HepG2 (cell line): ENCODE measurements around the gene MAP2K5. TPM values are rescaled to one million over a fixed set of nuclear protein-coding genes. Genes with fewer than 3 reads are reported as not detected.

Experiments used
- ARNT2 ChIP-seq: sonication (generic); formaldehyde crosslinking; IDR thresholded peaks from 2 replicates; pipeline ENCODE4 v1.8.0; 2022; ENCODE audit warnings: mild to moderate bottlenecking, low read depth, missing genetic modification reagents, moderate library complexity
- HOXA3 ChIP-seq: sonication (generic); formaldehyde crosslinking; IDR thresholded peaks from 2 replicates; pipeline ENCODE4 v1.5.0; 2020; ENCODE audit warnings: missing genetic modification reagents
- SYNCRIP ChIP-seq: fragments of 200-400 bp; formaldehyde crosslinking; IDR thresholded peaks from 2 replicates; pipeline ENCODE4 v1.6.1; 2018; ENCODE audit warnings: mild to moderate bottlenecking, low read depth, low read length; ENCODE audit not compliant: insufficient read depth
- ZNF205 ChIP-seq: IDR thresholded peaks from 2 replicates; pipeline ENCODE4 v1.6.1; 2018; ENCODE audit warnings: missing biosample characterization, missing genetic modification reagents
- ZNF256 ChIP-seq: sonication (generic); formaldehyde crosslinking; conservative IDR thresholded peaks from 2 replicates; pipeline ENCODE4 v1.4.0; 2020; ENCODE audit warnings: missing genetic modification reagents
- ZNF577 ChIP-seq: sonication (generic); formaldehyde crosslinking; IDR thresholded peaks from 2 replicates; pipeline ENCODE4 v1.4.0; 2020; ENCODE audit warnings: mild to moderate bottlenecking, low read depth, missing genetic modification reagents, borderline replicate concordance
- polyA plus RNA-seq, 8 experiments: library from polyadenylated mRNA; depleted of rRNA in 3 of 8; stranded (reverse) in 7 of 8; unstranded in 1 of 8; fragments of >200 nt; fragmentation: Illumina TruSeq in 4 of 8; extraction: Trizol in 4 of 8; gene quantifications; 2 replicates each; pipeline versions ENCODE4 v1.2.1 to v1.2.3, GENCODE V29; 2011 to 2016; ENCODE audit warnings: low read depth in 4 of 8, missing spikeins in 1 of 8, mixed read lengths in 1 of 8; ENCODE audit not compliant: insufficient read depth in 1 of 8
- total RNA-seq, 5 experiments: library from RNA; depleted of rRNA; stranded (reverse); fragments of >200 nt; fragmentation: Illumina TruSeq; extraction: Trizol; gene quantifications; 2 replicates each; pipeline ENCODE4 v1.2.3, GENCODE V29; 2016; ENCODE audit warnings: low read depth in 1 of 5
- TF ChIP-seq, protein P1 (sequence below): sonication (generic); formaldehyde crosslinking; IDR thresholded peaks from 2 replicates; pipeline ENCODE4 v1.5.1; 2020; ENCODE audit warnings: mild to moderate bottlenecking, missing genetic modification reagents, borderline replicate concordance
- TF ChIP-seq, protein P2 (sequence below): sonication (generic); formaldehyde crosslinking; IDR thresholded peaks from 2 replicates; pipeline ENCODE4 v1.8.0; 2022; ENCODE audit warnings: mild to moderate bottlenecking, missing genetic modification reagents
- TF ChIP-seq, protein P3 (sequence below), 2 experiments: fragments of 450-650 bp in 1 of 2; sonication (generic) in 1 of 2; formaldehyde crosslinking in 1 of 2; IDR thresholded peaks; 2 replicates each; pipeline versions ENCODE4 v1.6.1 to v1.8.0; 2016 to 2022; ENCODE audit warnings: antibody characterized with exemption in 1 of 2, mild to moderate bottlenecking in 1 of 2, missing genetic modification reagents in 1 of 2

Gene MAP2K5
- total and polyA plus RNA-seq, 2 of the 13 experiments (the other 11 are each of a cell fraction or from before 2014, with no cell fraction given): 4.0 to 4.3 TPM

DNA sequence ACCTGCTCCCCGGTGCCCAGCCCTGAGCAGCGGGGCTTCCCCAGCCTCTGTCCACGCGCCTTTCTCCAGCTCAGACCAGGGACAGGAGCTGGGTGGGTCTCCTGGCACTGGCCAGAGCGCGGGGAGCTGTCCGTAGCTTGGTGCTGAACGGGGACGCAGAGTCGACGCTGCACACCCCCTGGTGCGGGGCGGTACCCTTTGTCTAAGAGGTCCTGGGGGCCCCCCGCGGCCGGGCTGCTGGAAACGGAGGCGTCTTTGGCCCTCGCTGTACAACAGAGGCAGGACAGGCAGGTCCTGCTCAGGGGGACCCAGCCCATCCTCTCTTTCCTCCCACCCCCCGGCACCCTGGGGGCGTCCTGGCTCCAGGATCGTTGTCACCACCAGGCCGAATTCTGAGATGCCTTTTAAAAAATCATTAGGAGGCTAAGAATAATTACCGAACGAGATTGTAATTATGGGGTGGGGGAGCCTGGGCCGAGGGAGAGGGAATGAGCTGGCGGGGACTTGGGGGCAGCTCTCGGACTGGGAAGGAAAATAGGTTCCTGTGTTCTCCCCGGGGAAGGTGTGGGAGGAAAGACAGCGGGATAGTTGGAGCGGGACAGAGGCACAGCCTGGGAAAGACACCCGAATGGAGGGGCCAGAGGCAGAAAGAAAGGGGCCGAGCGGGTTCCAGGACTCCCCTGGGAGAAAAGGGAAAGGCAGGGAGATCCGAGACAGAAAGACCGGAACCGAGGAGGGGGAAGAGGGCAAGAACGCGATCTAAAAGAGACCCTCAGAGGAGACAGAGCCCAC lies 278.7 kb downstream of the MAP2K5 start (continued):
- TF ChIP-seq, protein P1, sequence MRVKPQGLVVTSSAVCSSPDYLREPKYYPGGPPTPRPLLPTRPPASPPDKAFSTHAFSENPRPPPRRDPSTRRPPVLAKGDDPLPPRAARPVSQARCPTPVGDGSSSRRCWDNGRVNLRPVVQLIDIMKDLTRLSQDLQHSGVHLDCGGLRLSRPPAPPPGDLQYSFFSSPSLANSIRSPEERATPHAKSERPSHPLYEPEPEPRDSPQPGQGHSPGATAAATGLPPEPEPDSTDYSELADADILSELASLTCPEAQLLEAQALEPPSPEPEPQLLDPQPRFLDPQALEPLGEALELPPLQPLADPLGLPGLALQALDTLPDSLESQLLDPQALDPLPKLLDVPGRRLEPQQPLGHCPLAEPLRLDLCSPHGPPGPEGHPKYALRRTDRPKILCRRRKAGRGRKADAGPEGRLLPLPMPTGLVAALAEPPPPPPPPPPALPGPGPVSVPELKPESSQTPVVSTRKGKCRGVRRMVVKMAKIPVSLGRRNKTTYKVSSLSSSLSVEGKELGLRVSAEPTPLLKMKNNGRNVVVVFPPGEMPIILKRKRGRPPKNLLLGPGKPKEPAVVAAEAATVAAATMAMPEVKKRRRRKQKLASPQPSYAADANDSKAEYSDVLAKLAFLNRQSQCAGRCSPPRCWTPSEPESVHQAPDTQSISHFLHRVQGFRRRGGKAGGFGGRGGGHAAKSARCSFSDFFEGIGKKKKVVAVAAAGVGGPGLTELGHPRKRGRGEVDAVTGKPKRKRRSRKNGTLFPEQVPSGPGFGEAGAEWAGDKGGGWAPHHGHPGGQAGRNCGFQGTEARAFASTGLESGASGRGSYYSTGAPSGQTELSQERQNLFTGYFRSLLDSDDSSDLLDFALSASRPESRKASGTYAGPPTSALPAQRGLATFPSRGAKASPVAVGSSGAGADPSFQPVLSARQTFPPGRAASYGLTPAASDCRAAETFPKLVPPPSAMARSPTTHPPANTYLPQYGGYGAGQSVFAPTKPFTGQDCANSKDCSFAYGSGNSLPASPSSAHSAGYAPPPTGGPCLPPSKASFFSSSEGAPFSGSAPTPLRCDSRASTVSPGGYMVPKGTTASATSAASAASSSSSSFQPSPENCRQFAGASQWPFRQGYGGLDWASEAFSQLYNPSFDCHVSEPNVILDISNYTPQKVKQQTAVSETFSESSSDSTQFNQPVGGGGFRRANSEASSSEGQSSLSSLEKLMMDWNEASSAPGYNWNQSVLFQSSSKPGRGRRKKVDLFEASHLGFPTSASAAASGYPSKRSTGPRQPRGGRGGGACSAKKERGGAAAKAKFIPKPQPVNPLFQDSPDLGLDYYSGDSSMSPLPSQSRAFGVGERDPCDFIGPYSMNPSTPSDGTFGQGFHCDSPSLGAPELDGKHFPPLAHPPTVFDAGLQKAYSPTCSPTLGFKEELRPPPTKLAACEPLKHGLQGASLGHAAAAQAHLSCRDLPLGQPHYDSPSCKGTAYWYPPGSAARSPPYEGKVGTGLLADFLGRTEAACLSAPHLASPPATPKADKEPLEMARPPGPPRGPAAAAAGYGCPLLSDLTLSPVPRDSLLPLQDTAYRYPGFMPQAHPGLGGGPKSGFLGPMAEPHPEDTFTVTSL (CRISPR knock-in tag): no peak
- TF ChIP-seq, protein P2, sequence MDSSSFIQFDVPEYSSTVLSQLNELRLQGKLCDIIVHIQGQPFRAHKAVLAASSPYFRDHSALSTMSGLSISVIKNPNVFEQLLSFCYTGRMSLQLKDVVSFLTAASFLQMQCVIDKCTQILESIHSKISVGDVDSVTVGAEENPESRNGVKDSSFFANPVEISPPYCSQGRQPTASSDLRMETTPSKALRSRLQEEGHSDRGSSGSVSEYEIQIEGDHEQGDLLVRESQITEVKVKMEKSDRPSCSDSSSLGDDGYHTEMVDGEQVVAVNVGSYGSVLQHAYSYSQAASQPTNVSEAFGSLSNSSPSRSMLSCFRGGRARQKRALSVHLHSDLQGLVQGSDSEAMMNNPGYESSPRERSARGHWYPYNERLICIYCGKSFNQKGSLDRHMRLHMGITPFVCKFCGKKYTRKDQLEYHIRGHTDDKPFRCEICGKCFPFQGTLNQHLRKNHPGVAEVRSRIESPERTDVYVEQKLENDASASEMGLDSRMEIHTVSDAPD (CRISPR knock-in tag): no peak
- TF ChIP-seq ZNF577 (no peak), ZNF205 (CRISPR knock-in tag) (no peak), ZNF256 (no peak), ARNT2 (CRISPR knock-in tag) (0 out of 2 replicates have a peak, but pooled peaks have one; percentile 44), HOXA3 (CRISPR knock-in tag) (peak; percentile 51; the same call in 1 of the 2 replicates), SYNCRIP (no peak)
- TF ChIP-seq, protein P3, sequence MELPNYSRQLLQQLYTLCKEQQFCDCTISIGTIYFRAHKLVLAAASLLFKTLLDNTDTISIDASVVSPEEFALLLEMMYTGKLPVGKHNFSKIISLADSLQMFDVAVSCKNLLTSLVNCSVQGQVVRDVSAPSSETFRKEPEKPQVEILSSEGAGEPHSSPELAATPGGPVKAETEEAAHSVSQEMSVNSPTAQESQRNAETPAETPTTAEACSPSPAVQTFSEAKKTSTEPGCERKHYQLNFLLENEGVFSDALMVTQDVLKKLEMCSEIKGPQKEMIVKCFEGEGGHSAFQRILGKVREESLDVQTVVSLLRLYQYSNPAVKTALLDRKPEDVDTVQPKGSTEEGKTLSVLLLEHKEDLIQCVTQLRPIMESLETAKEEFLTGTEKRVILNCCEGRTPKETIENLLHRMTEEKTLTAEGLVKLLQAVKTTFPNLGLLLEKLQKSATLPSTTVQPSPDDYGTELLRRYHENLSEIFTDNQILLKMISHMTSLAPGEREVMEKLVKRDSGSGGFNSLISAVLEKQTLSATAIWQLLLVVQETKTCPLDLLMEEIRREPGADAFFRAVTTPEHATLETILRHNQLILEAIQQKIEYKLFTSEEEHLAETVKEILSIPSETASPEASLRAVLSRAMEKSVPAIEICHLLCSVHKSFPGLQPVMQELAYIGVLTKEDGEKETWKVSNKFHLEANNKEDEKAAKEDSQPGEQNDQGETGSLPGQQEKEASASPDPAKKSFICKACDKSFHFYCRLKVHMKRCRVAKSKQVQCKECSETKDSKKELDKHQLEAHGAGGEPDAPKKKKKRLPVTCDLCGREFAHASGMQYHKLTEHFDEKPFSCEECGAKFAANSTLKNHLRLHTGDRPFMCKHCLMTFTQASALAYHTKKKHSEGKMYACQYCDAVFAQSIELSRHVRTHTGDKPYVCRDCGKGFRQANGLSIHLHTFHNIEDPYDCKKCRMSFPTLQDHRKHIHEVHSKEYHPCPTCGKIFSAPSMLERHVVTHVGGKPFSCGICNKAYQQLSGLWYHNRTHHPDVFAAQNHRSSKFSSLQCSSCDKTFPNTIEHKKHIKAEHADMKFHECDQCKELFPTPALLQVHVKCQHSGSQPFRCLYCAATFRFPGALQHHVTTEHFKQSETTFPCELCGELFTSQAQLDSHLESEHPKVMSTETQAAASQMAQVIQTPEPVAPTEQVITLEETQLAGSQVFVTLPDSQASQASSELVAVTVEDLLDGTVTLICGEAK (IDR thresholded peaks at IDR 0.05): no peak
- TF ChIP-seq, protein P3 (CRISPR knock-in tag; IDR thresholded peaks at IDR 0.05): 0 out of 2 replicates have a peak, but pooled peaks have one; percentile 64
